ENCODE data around the gene MCAT.

Gene MCAT

GRCh38 chr22:43174941-43175531, 31.8 kb upstream of the MCAT start:
- no peak for DNase-seq
- intact Hi-C loops (cut with DNase I), result no loop called here

- intact Hi-C loops (cut with DNase I), result no loop called here
- no peak for DNase-seq
Observed at GRCh38 chr22:43173976-43174720, 30.9 kb upstream of the MCAT start.

- intact Hi-C loops (cut with DNase I), result no loop called here
- DNase-seq, result no peak
Observed at GRCh38 chr22:43173566-43173965, 30.4 kb upstream of the MCAT start.

GRCh38 chr22:43172191-43172590, 29.0 kb upstream of the MCAT start:
- intact Hi-C loops (cut with DNase I), result no loop called here
- no peak for DNase-seq

- intact Hi-C loops (cut with DNase I), result no loop called here
- no peak for DNase-seq
Observed at GRCh38 chr22:43171607-43172006, 28.4 kb upstream of the MCAT start.

GRCh38 chr22:43171019-43171491, 27.9 kb upstream of the MCAT start:
- DNase-seq, result no peak
- intact Hi-C loops (cut with DNase I), result no loop called here

GRCh38 chr22:43170131-43170480, 26.9 kb upstream of the MCAT start:
- no peak for DNase-seq
- intact Hi-C loops (cut with DNase I), result no loop called here

GRCh38 chr22:43169310-43170130, 26.3 kb upstream of the MCAT start:
- DNase-seq, result no peak
- intact Hi-C loops (cut with DNase I), result no loop called here

- intact Hi-C loops (cut with DNase I), result no loop called here
- DNase-seq, result no peak
Observed at GRCh38 chr22:43168471-43169309, 25.5 kb upstream of the MCAT start.

- intact Hi-C loops (cut with DNase I), result no loop called here
- no peak for DNase-seq
Observed at GRCh38 chr22:43167001-43167589, 23.9 kb upstream of the MCAT start.

- DNase-seq, result no peak
- intact Hi-C loops (cut with DNase I), result no loop called here
Observed at GRCh38 chr22:43166132-43166930, 23.1 kb upstream of the MCAT start.

- no peak for DNase-seq
- intact Hi-C loops (cut with DNase I), result no loop called here
Observed at GRCh38 chr22:43164636-43165035, 21.4 kb upstream of the MCAT start.

GRCh38 chr22:43163241-43163795, 20.1 kb upstream of the MCAT start:
- DNase-seq, result no peak
- intact Hi-C loops (cut with DNase I), result no loop called here

GRCh38 chr22:43162412-43163150, 19.4 kb upstream of the MCAT start:
- no peak for DNase-seq
- intact Hi-C loops (cut with DNase I), result no loop called here

GRCh38 chr22:43160497-43161126, 17.4 kb upstream of the MCAT start:
- no peak for DNase-seq
- intact Hi-C loops (cut with DNase I), result no loop called here

- no peak for DNase-seq
- intact Hi-C loops (cut with DNase I), result no loop called here
Observed at GRCh38 chr22:43159484-43160178, 16.4 kb upstream of the MCAT start.

Measured in head of caudate nucleus (tissue), 42 donors.